GM21526 (cell line): ENCODE measurements around the gene EID3.
"Not testable (repeated sequence)": the region's sequence is repeated elsewhere in the genome, so short reads cannot be mapped to it uniquely, and the experiment has no call there.

Experiments
- ATAC-seq: cut with Tn5 transposase; IDR thresholded peaks from one replicate; pipeline ENCODE4 v1.9.1; 2021; ENCODE audit warnings: moderate library complexity; ENCODE audit not compliant: unreplicated experiment, low FRiP score

Gene EID3

DNA sequence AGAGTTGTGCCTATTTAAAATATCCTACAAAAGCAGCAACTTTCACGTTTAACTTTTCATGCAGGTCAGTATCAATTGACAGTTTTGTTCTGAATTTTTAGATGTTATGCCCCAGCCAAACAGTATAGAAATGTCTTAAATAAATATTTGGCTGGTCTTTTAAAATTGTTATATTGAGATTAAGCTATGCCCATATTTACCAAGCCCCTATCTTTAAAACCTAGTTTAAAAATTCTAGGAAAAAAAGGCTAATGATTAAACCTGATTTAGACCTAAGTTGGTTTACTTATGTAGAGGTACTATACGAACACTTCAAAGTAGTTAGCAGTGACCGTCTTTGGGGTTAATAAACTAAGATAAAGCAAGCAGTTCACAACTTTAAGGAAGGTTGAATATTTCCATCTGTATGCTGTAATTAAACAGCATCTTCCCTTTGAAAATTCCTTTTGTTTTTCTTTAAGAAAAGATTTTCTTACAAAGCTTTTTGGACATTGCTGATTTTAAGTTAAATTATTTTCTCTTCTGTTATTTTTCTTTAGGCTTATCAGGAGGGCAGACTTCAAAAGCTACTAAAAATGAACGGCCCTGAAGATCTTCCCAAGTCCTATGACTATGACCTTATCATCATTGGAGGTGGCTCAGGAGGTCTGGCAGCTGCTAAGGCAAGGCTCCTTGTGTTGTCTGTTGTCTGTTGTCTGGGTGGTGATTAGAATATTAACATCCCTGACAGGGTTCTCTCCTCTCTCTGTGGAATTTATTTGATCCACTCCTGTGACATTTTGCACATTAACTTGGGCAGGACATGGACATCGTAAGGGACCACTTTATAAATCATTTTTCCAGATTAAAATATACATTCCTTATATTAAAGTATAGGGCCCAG lies 7.5 kb downstream of the EID3 start:
- no peak for ATAC-seq

DNA sequence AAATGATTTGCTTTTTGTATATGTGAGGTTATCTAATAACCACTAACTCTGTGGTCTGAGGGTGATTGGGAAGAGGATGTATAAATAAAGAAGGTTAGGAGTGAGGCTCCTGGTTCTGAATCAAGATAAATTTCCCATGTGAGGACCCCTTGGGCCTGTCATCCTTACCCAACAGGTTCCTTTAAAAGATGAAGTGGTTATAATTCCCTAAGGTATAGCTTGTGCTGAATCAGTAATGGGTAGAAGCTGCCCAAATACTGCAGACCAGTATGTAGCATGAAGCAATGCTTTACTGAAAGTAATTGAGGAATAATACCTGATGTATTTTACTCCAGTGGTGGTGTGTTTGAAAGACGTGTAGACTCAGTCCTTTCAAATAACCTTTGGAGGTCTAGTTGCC lies 8.7 kb downstream of the EID3 start:
- no peak for ATAC-seq

DNA sequence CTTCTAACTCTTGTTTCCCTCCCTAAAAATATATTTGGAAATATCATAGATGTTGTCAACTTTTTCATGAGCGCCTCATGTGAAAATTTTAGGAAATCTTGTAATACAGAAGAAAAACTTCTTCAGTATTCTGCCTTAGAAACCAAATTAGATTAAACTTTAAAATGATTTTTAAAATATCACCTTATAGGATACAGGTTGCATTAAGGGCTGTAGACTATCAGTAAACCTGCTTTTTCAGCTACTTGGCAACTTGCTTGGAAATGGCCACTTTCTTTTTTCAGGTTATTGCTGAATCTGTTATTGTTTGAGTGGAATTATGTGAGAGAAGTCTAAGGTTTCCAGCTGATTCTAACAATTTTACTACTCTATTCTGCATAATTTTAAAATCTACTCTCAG lies 9.1 kb downstream of the EID3 start:
- no peak for ATAC-seq

DNA sequence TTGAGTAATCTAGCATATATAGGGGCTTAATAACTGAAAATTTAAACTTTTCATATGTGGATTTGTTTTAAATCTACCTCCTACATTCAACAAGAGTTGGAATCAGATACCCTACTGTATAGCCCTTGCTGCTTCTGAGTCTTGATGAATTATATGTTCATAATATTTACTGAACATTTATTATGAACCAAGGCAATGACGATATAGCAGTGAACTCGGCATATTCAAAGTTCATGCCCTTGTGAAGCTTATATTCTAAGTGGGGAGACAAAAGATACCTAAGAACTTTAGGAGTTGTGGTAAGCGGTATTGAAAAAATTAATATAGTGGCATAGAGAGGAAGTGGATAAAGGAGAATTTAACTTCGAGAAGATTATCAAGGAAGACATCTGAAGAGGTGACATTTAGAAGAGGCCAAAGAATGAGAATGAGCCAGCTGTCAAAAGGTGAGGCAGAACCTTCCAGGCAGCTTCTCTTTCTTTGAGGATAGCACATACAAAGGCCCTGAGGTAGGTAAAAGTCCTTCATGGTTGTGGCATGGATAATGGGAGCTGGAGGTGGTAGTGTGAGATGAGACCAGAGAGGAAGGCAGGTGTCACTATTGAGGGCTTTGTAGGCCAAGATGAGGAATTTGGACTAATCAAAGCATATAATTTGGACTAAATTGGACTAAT lies 10.2 kb downstream of the EID3 start:
- ATAC-seq, result no peak

DNA sequence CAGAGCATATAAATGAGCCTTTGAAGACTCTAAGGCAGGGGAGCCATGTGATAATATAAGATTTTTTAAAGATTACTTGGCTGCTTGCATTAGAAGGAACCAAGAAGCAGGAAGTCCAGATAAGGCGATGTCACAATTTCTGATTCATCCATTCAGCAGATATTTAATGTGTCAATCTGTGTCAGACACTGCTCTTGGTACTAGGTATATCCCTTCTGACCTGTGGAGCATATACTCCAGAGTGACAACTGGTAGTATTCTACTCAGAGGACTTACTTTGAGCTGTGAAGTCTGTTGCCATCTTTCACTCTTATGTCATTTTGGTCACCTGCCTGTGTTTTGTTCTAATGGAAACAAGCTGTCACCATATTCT lies 10.7 kb downstream of the EID3 start:
- no peak for ATAC-seq

GRCh38 chr12:104315326-104316224 lies 12.0 kb downstream of the EID3 start:
- no peak for ATAC-seq

DNA sequence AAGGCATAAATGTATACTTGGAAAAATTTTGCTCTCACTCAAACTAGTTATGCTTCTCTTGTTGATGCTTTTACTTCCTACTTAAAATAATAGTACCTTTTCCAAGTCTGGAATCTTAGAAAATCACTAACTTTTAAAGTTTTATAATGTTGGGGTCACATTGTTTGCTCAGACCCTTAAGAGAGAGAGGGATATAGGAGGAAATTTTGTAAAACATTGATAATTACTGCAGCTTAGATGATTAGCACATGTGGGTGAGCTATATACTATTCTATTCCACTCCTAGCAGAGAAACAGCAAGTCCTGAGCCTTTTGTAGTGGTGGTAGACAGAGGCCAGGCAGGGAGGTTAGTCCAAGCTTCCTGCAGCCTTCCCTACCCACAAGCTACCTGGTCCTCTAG lies 13.4 kb downstream of the EID3 start:
- no peak for ATAC-seq

GRCh38 chr12:104317538-104318210 lies 14.1 kb downstream of the EID3 start:
- ATAC-seq, result no peak

DNA sequence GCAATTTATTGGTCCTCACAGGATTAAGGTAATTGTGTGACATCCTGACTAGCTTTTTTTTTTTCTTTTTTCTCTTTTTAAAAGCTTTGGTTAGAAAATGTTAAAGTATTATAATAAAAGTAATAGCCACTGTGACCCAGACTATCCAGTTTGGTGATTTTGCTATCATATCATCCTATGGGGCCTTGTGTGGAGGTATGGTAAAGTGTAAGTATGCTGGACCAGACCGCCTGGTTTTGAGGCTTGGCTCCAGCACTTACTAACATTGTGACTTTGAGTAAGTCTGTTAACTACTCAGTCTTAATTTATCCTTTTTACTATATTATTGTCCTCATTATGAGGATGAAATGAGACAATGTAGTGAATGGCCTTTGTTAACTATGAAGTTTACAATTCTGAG lies 15.5 kb downstream of the EID3 start:
- ATAC-seq, result no peak

- no peak for ATAC-seq
These were observed 16.5 kb downstream of the EID3 start for GRCh38 chr12:104319918-104320626.

DNA sequence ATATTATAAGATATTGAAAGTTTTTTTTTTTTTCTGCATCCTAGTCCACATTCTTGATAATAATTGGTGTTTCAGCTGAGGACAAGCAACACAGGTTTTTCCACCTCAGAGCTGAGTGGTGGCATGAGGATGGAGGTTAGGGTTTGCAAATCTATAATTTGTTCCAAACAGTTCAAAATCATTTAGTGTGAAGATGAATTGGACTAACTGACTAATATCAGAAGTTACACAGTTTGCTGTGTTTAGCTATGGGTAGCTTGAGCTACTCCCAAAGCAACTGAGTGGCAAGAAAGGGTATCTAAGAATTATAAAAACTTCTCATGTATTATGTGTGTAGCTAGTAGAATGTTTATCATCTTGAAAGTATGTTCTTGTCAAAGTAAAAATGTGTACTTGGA lies 17.1 kb downstream of the EID3 start:
- ATAC-seq, result no peak

DNA sequence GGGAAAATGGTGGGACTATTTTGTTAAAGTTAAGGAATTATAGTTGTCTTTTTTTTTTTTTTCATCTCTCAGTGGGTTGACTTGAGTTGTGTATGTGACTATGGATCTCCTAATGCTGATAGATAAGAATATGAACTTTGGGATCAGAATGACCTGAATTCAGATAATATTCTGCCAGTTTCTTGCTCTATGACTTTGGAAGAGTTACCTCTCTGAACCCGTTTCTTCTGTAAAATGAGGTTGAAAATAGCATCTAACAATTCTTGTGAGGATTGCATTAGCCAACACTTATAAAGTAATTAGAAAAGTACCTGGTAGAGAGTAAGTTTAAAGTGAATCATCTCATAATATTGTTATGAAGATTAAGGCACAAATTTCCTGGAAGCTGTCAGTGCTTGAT lies 18.4 kb downstream of the EID3 start:
- no peak for ATAC-seq

GRCh38 chr12:104322533-104322932 lies 19.0 kb downstream of the EID3 start:
- ATAC-seq, result not testable (repeated sequence)

- ATAC-seq, result no peak
These were observed 20.4 kb downstream of the EID3 start for GRCh38 chr12:104323899-104324298.

- ATAC-seq, result not testable (repeated sequence)
These were observed 24.7 kb downstream of the EID3 start for GRCh38 chr12:104328278-104328677.

GRCh38 chr12:104328790-104329189 lies 25.3 kb downstream of the EID3 start:
- no peak for ATAC-seq

DNA sequence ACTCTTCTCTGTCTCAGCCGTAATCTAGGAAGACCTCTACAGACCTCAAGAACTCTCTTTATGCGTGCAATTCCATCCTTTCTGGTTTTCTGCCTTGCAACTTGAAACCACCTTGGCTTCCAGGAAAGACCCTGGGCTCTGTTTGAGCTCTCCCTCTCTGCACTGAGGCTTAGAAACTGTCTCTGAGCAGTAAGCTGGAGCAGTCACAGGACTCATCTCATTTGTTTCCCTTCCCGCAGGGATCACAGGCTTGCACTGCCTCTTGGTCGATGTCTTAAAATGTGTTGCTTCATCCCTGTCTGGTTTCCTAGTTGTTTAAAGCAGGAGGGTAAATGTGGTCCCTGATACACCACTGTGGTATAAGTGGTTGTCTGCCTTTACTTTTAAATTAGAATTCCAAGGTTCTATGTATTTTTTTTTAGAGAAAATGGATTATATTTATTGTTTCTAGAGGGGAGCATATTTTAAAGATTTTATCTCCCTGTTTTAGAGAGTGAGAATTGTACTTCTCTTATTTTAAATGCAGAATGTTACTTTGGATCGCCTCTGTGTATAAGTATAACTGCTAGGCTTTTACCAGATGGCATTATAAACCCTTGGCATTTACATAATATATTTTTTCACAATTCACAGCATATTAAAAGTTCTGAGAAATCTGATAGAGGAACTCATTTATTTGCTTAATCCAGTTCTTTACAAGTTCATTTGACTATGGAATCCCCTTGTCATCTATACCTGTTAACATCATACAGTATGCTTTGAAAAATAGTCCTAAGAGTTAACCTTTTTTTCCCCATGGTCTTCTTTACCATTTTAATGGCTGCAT lies 26.4 kb downstream of the EID3 start:
- no peak for ATAC-seq

GRCh38 chr12:104331376-104331775 lies 27.8 kb downstream of the EID3 start:
- ATAC-seq, result no peak

GRCh38 chr12:104332273-104332672 lies 28.7 kb downstream of the EID3 start:
- not testable (repeated sequence) for ATAC-seq
